Vagina (tissue), 2 donors: Measurements from ENCODE around the gene CTNND2. TPM values are rescaled to one million over a fixed set of nuclear protein-coding genes. Genes with fewer than 3 reads are reported as not detected.
"Not testable (repeated sequence)": the region's sequence is repeated elsewhere in the genome, so short reads cannot be mapped to it uniquely, and the experiment has no call there.

Source experiments
- DNase-seq, 2 donors: peaks; one replicate each; pipeline ENCODE4 v3.0.0-alpha.2; 2017; ENCODE audit errors: extremely low spot score in 2 of 2
- H3K27ac ChIP-seq: fragments of 200-600 bp; sonication (generic); one replicate; pipeline ENCODE4 v1.5.1; 2019
- H3K27me3 ChIP-seq: fragments of 200-600 bp; sonication (generic); one replicate; pipeline ENCODE4 v1.5.1; 2019
- H3K36me3 ChIP-seq, 2 donors: fragments of 200-600 bp; sonication (generic); one replicate each; pipeline ENCODE4 v1.5.1; 2017 to 2019
- H3K4me1 ChIP-seq: fragments of 200-600 bp; sonication (generic); one replicate; pipeline ENCODE4 v1.5.1; 2019
- H3K4me3 ChIP-seq, 2 donors: fragments of 200-600 bp; sonication (generic); 1 replicate in 1 of 2; 2 replicates in 1 of 2; pipeline ENCODE4 v1.5.1; 2016 to 2019
- H3K9me3 ChIP-seq: fragments of 200-600 bp; sonication (generic); one replicate; pipeline ENCODE4 v1.5.1; 2019
- CTCF ChIP-seq, 3 experiments: fragments of 450-650 bp in 2 of 3; fragments of 200-600 bp in 1 of 3; sonication (generic) in 1 of 3; IDR thresholded peaks; one replicate each; pipeline ENCODE4 v1.5.1; 2017 to 2019; ENCODE audit warnings: antibody characterized with exemption in 3 of 3, mild to moderate bottlenecking in 2 of 3, moderate library complexity in 2 of 3
- POLR2A ChIP-seq, 2 donors: fragments of 450-650 bp; IDR thresholded peaks; one replicate each; pipeline ENCODE4 v1.6.1; 2017; ENCODE audit warnings: antibody characterized with exemption in 2 of 2, mild to moderate bottlenecking in 2 of 2, moderate library complexity in 2 of 2
- POLR2AphosphoS5 ChIP-seq, 2 donors: sonication (generic); formaldehyde crosslinking; IDR thresholded peaks; one replicate each; pipeline ENCODE4 v1.9.0; 2017; ENCODE audit warnings: antibody characterized with exemption in 2 of 2, mild to moderate bottlenecking in 2 of 2, low read depth in 1 of 2; ENCODE audit not compliant: insufficient read depth in 1 of 2
- intact Hi-C: fragments of 100-400 bp; cut with DNase I; formaldehyde crosslinking; loops from one replicate; pipeline ENCODE4 v1.15.1; 2023
- total RNA-seq: library from RNA; depleted of rRNA; stranded (reverse); fragments of >200 nt; gene quantifications from one replicate; pipeline ENCODE4 v1.2.3, GENCODE V29; 2016

Gene CTNND2
- total RNA-seq, 1 donor from 2014 or later: 1.7 TPM

DNA sequence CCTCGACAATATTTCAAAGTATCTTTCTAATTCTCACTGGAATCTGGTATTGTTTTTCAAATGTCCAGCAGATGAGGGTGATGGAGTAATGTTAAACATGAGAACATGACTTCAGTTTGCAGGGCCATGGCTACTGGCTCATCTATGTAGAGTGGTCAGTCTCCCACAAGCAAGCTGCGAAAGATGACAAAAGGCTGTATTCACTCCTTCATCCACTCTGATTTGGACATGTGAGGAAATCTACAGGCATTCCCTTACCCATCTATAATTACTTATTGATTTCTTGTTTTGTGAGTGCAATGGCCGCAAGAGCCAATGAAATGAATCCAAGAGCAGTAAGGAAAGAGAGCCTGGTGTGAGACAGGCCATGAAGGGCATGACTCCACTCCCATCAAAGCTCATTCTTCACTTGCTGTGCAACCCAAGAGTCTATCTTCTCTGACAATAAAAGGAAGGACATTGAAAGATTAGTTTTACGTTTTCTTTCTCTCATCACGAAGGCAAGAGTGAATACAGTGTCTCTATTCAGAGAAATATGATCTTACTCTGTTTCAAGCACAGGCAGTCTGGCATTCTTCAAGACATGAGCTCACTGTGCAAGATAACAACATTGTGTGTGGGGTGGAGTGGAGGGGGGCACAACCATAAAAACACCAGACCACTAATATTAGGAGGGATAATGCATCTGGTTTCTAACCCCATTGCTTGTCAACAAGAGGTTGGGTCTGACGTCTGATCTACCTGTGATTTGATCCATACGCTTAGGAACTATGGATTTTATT, 893.6 kb downstream of the CTNND2 start:
- no peak overlapping the region for H3K4me3 ChIP-seq
- H3K27me3 ChIP-seq: no peaks in the 10 kb centered on the region
- H3K27ac ChIP-seq: no peak overlapping the region
- H3K9me3 ChIP-seq: no peaks in the 10 kb centered on the region
- H3K4me1 ChIP-seq: no peaks in the 10 kb centered on the region
- DNase-seq: no peak
- TF ChIP-seq POLR2AphosphoS5 (IDR thresholded peaks at IDR 0.05; ENCODE audit: insufficient read depth in 1 of 2, low read depth in 1 of 2) (no peak), POLR2A (IDR thresholded peaks at IDR 0.05) (no peak), CTCF (IDR thresholded peaks at IDR 0.05) (no peak)
- no peaks in the 10 kb centered on the region for H3K36me3 ChIP-seq
- intact Hi-C loops: no loop called here

- no peak for TF ChIP-seq POLR2AphosphoS5 (IDR thresholded peaks at IDR 0.05; ENCODE audit: insufficient read depth in 1 of 2, low read depth in 1 of 2)
- no peak for TF ChIP-seq POLR2A (IDR thresholded peaks at IDR 0.05)
- TF ChIP-seq CTCF (IDR thresholded peaks at IDR 0.05): no peak
- H3K4me3 ChIP-seq: no peak overlapping the region
- no peaks in the 10 kb centered on the region for H3K36me3 ChIP-seq
- no peaks in the 10 kb centered on the region for H3K4me1 ChIP-seq
- DNase-seq: no peak
- no peaks in the 10 kb centered on the region for H3K27me3 ChIP-seq
- intact Hi-C loops: no loop called here
- H3K27ac ChIP-seq: no peak overlapping the region
- no peaks in the 10 kb centered on the region for H3K9me3 ChIP-seq
Observed at GRCh38 chr5:11009576-11009975, 894.7 kb downstream of the CTNND2 start.

- Histone ChIP-seq H3K4me3 (no peak overlapping the region), H3K36me3 (no peaks in the 10 kb centered on the region)
- DNase-seq: no peak
Observed at GRCh38 chr5:11007269-11007870, 896.9 kb downstream of the CTNND2 start.

GRCh38 chr5:11004523-11004922, 899.7 kb downstream of the CTNND2 start:
- H3K4me1 ChIP-seq, H3K4me3 ChIP-seq, intact Hi-C loops, H3K9me3 ChIP-seq, DNase-seq, H3K36me3 ChIP-seq, H3K27ac ChIP-seq, H3K27me3 ChIP-seq: not testable (repeated sequence)

More at GRCh38 chr5:11007269-11007870, 896.9 kb downstream of the CTNND2 start:
- TF ChIP-seq POLR2AphosphoS5 (IDR thresholded peaks at IDR 0.05; ENCODE audit: insufficient read depth in 1 of 2, low read depth in 1 of 2): no peak
- no peak for TF ChIP-seq CTCF (IDR thresholded peaks at IDR 0.05)
- TF ChIP-seq POLR2A (IDR thresholded peaks at IDR 0.05): no peak
- Histone ChIP-seq H3K27me3 (no peaks in the 10 kb centered on the region), H3K27ac (no peak overlapping the region), H3K4me1 (no peaks in the 10 kb centered on the region), H3K9me3 (no peaks in the 10 kb centered on the region)
- intact Hi-C loops: no loop called here

DNA sequence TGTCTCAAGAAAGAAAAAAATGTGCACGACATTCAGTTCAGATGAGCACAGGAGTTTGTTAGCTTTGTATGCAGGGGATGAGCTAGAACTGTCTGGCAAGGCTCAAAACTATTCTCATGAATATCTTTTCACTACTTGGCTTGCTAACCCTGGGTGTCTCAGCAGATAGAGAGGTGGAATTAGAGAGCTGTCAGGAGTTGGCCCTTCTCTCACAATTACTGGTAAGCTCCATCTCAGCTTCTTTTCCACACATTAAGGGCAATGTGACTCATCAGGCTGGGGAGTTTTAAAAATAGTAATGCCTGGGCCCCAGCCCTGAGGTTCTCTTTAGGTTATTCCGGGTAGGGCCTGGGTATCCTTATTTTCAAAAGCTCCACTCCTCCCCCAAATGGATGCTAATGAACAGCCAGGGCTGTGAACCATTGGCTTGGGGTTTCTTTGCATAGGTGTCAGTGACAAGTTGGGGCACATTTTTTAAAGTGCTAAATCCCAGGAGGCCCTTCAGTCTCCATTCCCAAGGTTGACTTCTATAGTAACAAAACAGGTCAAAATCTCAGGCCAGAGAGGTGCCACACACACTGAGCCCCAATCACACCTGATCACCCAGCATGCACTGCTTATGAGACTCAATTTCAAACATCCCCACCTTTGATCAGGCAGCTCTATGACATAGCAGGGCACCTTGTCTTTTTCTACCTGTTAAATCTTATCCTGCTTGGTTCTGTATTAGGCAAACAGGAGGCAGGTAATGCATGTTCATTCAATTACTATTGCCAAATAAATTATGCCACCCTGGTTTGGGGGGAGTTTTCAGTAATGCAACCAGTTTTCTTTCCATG, 903.5 kb downstream of the CTNND2 start:
- no peaks in the 10 kb centered on the region for H3K9me3 ChIP-seq
- H3K4me3 ChIP-seq: no peak overlapping the region
- H3K36me3 ChIP-seq: no peaks in the 10 kb centered on the region
- TF ChIP-seq POLR2AphosphoS5 (IDR thresholded peaks at IDR 0.05; ENCODE audit: insufficient read depth in 1 of 2, low read depth in 1 of 2) (no peak), CTCF (IDR thresholded peaks at IDR 0.05) (no peak), POLR2A (IDR thresholded peaks at IDR 0.05) (no peak)
- H3K27ac ChIP-seq: no peak overlapping the region
- H3K27me3 ChIP-seq: no peaks in the 10 kb centered on the region
- no peaks in the 10 kb centered on the region for H3K4me1 ChIP-seq
- intact Hi-C loops: no loop called here
- no peak for DNase-seq
